Measurements from ENCODE around the gene SPATA16. TPM values are rescaled to one million over a fixed set of nuclear protein-coding genes. Genes with fewer than 3 reads are reported as not detected.

Gene SPATA16
- total RNA-seq, 1 donor from 2014 or later = not detected

- no peak for TF ChIP-seq CTCF (conservative IDR thresholded peaks at IDR 0.05)
- DNase-seq (ENCODE audit: low read depth, low spot score) = no peak
- no peaks in the 10 kb centered on the region for H3K36me3 Mint-ChIP-seq (ENCODE audit: low read depth)
- no peak overlapping the region for H3K4me3 Mint-ChIP-seq
- H3K4me1 Mint-ChIP-seq = peaks cover 16% of the 10 kb centered on the region
- no peaks in the 10 kb centered on the region for H3K27me3 Mint-ChIP-seq (ENCODE audit: low read depth)
- no peak overlapping the region for H3K27ac Mint-ChIP-seq (ENCODE audit: unreplicated experiment)
- no peaks in the 10 kb centered on the region for H3K9me3 Mint-ChIP-seq
Measured at GRCh38 chr3:172840463-172840862, 300.6 kb downstream of the SPATA16 start.

GRCh38 chr3:172839679-172840078 is 301.4 kb downstream of the SPATA16 start:
- Mint-ChIP-seq H3K4me3 (no peak overlapping the region), H3K27me3 (ENCODE audit: low read depth) (no peaks in the 10 kb centered on the region), H3K4me1 (peaks cover 15% of the 10 kb centered on the region), H3K36me3 (ENCODE audit: low read depth) (no peaks in the 10 kb centered on the region), H3K27ac (ENCODE audit: unreplicated experiment) (no peak overlapping the region), H3K9me3 (no peaks in the 10 kb centered on the region)
- no peak for DNase-seq (ENCODE audit: low read depth, low spot score)
- TF ChIP-seq CTCF (conservative IDR thresholded peaks at IDR 0.05) = no peak
